ENCODE data around the gene FBXO33. TPM values are rescaled to one million over a fixed set of nuclear protein-coding genes. Genes with fewer than 3 reads are reported as not detected.

Gene FBXO33
- total and polyA plus RNA-seq, 9 donors, result 5.4 to 22.2 (median 9.0) TPM

DNA sequence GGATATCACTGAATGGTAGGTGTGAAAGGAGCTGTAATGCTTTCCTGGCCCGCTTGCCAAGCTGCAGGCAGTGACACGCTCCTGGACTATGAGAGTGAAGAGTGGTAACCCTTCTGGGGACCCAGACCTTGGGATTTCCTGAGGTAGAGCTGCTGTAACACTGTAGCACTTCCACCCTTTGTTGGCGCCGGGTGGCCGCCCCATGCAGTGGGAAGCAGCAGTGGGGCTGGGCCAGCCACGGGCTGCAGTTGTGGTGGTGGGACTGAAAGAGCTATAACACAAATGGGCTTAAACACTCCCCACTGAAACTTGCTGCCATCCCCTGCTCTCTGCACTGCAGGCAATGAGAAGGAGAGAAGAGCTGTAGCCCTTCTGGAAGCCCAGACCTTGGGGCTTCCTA is 9.6 kb upstream of the FBXO33 start:
- no peak for DNase-seq
- peaks cover 0 to 4% of the 10 kb centered on the region in 2 donors for H3K9me3 ChIP-seq
- no peaks in the 10 kb centered on the region for H3K4me1 ChIP-seq (ENCODE audit: insufficient read depth)
- H3K36me3 ChIP-seq, result no peaks in the 10 kb centered on the region
- WGBS, 3 donors, result 88 to 97% (median 89%) methylated on average over 6 of the region's 6 CpGs
- intact Hi-C loops (cut with DNase I), result no loop called here
- H3K27me3 ChIP-seq, result no peaks in the 10 kb centered on the region
- H3K4me3 ChIP-seq, result no peak overlapping the region
- TF ChIP-seq EP300 (IDR thresholded peaks at IDR 0.05) (no peak), POLR2A (IDR thresholded peaks at IDR 0.05) (no peak)
- TF ChIP-seq, protein P1, sequence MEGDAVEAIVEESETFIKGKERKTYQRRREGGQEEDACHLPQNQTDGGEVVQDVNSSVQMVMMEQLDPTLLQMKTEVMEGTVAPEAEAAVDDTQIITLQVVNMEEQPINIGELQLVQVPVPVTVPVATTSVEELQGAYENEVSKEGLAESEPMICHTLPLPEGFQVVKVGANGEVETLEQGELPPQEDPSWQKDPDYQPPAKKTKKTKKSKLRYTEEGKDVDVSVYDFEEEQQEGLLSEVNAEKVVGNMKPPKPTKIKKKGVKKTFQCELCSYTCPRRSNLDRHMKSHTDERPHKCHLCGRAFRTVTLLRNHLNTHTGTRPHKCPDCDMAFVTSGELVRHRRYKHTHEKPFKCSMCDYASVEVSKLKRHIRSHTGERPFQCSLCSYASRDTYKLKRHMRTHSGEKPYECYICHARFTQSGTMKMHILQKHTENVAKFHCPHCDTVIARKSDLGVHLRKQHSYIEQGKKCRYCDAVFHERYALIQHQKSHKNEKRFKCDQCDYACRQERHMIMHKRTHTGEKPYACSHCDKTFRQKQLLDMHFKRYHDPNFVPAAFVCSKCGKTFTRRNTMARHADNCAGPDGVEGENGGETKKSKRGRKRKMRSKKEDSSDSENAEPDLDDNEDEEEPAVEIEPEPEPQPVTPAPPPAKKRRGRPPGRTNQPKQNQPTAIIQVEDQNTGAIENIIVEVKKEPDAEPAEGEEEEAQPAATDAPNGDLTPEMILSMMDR (IDR thresholded peaks at IDR 0.05), result no peak
- H3K27ac ChIP-seq, result no peak overlapping the region

DNA sequence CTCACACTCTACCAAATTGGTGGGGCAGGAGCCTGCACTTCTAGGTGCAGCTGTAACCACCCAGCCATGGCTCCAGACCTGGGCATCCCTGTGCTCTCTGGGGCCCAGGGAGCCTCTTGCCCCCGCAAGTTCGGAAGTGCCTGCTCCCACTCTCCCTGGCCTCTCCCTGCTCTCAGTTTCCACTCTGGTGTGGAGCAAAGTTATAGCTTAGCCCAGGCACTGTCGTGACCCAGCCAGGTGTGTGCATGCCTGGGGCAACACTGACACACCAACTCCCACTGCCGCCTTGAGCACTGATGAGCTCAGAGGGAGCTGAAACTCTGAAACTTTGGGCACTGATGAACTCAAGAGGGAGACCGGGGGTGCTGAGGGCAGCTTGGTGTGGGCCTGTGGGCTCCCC is 8.7 kb upstream of the FBXO33 start:
- Histone ChIP-seq H3K27me3 (no peaks in the 10 kb centered on the region), H3K4me1 (ENCODE audit: insufficient read depth) (no peaks in the 10 kb centered on the region), H3K27ac (no peak overlapping the region), H3K36me3 (no peaks in the 10 kb centered on the region), H3K4me3 (no peak overlapping the region), H3K9me3 (peaks cover 0 to 4% of the 10 kb centered on the region in 2 donors)
- DNase-seq, result no peak
- 83 to 96% (median 88%) methylated on average over 5 of the region's 5 CpGs for WGBS, 3 donors
- intact Hi-C loops (cut with DNase I), result no loop called here
- TF ChIP-seq, protein P1 (IDR thresholded peaks at IDR 0.05), result no peak
- TF ChIP-seq EP300 (IDR thresholded peaks at IDR 0.05) (no peak), POLR2A (IDR thresholded peaks at IDR 0.05) (no peak)

DNA sequence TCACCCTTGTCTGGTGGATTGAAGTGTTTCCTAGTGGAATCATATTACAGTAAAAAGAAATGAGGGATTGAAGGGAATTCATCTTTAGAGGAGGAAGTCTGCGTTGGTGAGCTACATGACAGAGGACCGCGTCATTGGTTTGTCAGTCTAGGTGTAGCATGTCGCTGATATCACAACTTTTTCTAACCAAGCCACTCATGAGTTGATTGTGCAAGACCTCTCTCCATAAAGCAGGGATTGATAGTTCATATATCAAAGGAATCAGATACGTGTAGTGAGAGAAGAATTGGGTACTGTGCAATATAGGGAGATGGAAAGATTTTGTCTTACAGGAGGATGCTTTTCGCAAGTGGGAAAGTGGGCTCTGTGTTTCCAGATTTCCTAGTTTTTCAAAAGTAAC is 3.0 kb upstream of the FBXO33 start:
- Histone ChIP-seq H3K27me3 (no peaks in the 10 kb centered on the region), H3K4me1 (ENCODE audit: insufficient read depth) (peaks cover 3% of the 10 kb centered on the region), H3K27ac (no peak overlapping the region), H3K36me3 (no peaks in the 10 kb centered on the region), H3K4me3 (no peak overlapping the region), H3K9me3 (no peaks in the 10 kb centered on the region)
- no peak for DNase-seq
- TF ChIP-seq, protein P1 (IDR thresholded peaks at IDR 0.05), result no peak
- TF ChIP-seq POLR2A (IDR thresholded peaks at IDR 0.05) (no peak), EP300 (IDR thresholded peaks at IDR 0.05) (no peak)
- WGBS, 3 donors, result 84 to 94% (median 85%) methylated on average over 6 of the region's 6 CpGs
- intact Hi-C loops (cut with DNase I), result no loop called here

DNA sequence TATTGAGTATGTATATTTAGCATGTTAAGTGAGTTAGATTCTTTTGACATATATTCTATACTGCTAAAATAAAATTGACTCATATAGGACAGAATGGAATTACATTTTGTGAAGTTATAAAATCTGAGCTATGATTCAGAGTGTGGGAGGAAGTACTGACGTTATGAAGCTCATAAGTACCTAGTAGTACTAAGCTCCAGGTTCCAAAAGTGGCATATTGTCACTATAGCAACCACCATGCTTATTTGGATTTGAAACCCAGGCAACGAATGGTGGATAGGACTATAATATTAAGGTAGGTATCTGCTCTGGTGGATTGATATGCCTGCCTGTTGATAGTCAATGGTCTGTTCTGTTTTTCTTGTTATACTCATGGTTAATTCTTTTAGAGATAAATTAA is 2.2 kb upstream of the FBXO33 start:
- no peaks in the 10 kb centered on the region for H3K36me3 ChIP-seq
- intact Hi-C loops (cut with DNase I), result loop anchor here in 2 of 4 donors (5.0 kb wide), 2 partner anchors 167 to 262 kb away; partner anchors contain the start of gene TRAPPC6B (in 1 of the 2)
- WGBS, 3 donors, result 65 to 69% (median 67%) methylated on average over 2 of the region's 2 CpGs

More for the DNA sequence above, 2.2 kb upstream of the FBXO33 start:
- TF ChIP-seq POLR2A (IDR thresholded peaks at IDR 0.05), result no peak
- TF ChIP-seq EP300 (IDR thresholded peaks at IDR 0.05), result no peak
- TF ChIP-seq, protein P1 (IDR thresholded peaks at IDR 0.05), result no peak
- H3K27ac ChIP-seq, result no peak overlapping the region
- H3K9me3 ChIP-seq, result no peaks in the 10 kb centered on the region
- DNase-seq, result no peak
- peaks cover 3% of the 10 kb centered on the region for H3K4me1 ChIP-seq (ENCODE audit: insufficient read depth)
- H3K4me3 ChIP-seq, result no peak overlapping the region
- no peaks in the 10 kb centered on the region for H3K27me3 ChIP-seq

Measured in ovary (tissue), 9 donors.